Skin of body (tissue), 2 donors: ENCODE measurements around the gene EPB42. TPM values are rescaled to one million over a fixed set of nuclear protein-coding genes. Genes with fewer than 3 reads are reported as not detected.
"Not testable (repeated sequence)": the region's sequence is repeated elsewhere in the genome, so short reads cannot be mapped to it uniquely, and the experiment has no call there.

Experiments
- DNase-seq: peaks from one replicate; lab custom pipeline; 2025; lab: John Stamatoyannopoulos, UW
- total RNA-seq: library from RNA; depleted of rRNA; stranded (reverse); fragments of >200 nt; gene quantifications from one replicate; pipeline ENCODE4 v1.2.3, GENCODE V29; 2014

EPB42 gene
- total RNA-seq, 1 donor from 2014 or later = 10.4 TPM

GRCh38 chr15:43212951-43213350 lies 7.9 kb downstream of the EPB42 start:
- no peak for DNase-seq

GRCh38 chr15:43212299-43212698 lies 8.5 kb downstream of the EPB42 start:
- no peak for DNase-seq

DNA sequence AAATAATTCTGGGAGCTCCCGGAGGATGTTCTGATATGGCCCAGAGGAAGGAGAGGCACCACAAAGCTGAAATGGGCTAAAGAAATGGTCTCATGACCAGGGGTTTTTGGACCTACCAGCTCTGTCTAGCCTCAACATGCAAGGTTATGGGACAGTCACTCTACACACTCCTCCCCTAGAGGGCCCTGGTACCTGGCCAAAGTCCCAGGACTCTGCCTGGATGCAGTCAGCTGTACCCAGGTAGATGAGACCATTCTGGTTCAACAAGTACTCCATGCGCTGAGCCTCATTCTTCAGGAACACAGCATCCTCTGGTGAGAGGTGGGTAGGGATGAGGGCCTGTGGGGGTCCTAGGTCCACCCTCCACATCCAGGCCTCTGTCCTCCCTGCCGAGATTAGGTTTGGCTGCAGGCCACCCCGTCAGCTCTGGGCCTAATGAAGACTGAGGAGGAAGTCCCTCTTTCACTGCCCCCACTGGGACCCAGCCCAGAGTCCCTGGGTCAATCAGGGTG lies 9.5 kb downstream of the EPB42 start:
- DNase-seq = no peak

- no peak for DNase-seq
These were observed 10.0 kb downstream of the EPB42 start for GRCh38 chr15:43210807-43211206.

DNA sequence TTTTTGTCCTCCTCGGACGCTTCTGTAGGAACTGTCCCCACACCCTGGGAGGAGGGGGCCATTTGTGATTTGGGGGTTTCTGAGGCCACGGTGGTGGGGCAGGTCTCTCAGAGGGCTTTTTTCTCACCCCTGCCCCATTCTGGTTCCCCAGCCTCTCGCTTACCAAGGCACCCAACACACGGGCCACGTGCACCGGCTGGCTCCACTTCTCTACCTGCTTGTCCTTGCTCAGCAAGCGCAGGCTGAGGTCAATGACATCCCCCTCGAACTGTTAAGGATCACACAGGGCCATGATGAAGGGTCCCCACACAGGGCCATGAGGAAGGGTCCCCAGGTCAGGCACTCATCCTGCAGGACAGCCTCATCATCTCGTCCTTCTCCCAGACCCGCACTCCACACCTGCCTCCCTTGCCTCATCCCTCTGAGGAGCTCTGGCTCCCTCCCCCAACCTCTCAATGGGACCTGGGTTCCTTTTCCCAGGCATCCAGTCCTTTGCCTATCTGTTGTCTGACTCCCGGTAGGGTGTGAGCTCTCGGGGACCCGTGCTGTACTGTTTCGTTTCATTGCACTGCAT lies 10.6 kb downstream of the EPB42 start:
- no peak for DNase-seq

- DNase-seq = no peak
These were observed 11.6 kb downstream of the EPB42 start for GRCh38 chr15:43209059-43209824.

- no peak for DNase-seq
These were observed 12.5 kb downstream of the EPB42 start for GRCh38 chr15:43208052-43209002.

- DNase-seq = no peak
These were observed 13.8 kb downstream of the EPB42 start for GRCh38 chr15:43207024-43207423.

DNA sequence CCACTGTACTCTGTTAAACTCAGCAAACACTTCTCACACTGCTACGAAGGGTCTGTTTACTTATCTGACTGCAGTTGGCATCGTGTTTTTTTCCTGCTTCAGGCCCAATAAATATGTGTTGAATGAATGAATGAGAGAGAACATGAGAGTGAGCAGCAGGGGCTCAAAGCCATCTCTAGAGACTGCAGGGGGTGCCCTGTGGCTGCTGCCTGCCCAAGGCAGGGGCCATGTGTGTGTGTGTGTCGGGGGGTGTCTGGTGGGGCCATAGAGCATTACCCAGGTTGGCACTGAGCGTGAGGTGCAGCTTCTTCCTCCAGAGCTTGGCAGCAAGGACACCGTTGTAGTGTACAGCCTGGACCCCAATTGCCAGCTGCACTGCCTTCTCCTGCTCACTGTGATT lies 14.8 kb downstream of the EPB42 start:
- no peak for DNase-seq

DNA sequence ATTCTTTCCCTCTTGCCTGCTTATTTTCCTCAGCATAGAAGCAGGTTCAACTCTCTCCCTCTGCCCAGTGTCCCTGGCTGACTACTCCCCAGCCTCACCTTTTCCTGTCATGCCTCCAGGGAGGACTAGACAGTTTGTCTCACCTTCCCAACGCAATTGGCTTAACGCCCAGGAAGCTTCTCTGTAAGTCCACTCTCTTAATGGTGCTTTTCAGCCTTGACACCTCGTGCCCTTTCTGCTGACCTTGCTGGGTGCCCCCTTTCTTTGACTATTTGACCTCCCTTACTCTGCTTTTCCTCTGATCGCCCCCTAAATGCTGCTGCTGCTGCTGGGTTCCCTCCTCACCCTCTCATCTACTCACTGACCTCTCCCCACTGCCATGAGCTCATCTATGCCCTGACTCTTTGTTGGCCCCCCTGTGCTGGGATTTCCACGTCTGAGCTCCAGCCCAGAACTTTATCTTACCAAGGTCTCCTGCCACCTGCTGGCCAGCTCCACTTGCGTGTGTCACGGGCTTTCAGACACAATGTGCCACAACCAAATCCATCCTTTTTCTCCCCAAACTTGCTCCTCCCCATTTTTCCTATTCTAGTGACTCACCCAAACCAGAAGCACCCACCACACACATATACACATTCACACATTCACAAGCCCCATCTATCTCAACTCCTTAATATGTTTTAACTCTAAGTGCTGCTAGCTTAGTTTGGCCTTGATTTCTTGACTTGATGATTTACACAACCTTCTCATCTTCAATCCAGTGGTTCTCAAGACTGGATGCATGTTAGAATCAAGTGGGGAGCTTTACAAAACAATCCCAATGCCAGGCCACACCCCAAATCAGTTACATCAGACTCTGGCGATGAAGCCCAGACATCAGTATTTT lies 16.6 kb downstream of the EPB42 start:
- DNase-seq = no peak

DNA sequence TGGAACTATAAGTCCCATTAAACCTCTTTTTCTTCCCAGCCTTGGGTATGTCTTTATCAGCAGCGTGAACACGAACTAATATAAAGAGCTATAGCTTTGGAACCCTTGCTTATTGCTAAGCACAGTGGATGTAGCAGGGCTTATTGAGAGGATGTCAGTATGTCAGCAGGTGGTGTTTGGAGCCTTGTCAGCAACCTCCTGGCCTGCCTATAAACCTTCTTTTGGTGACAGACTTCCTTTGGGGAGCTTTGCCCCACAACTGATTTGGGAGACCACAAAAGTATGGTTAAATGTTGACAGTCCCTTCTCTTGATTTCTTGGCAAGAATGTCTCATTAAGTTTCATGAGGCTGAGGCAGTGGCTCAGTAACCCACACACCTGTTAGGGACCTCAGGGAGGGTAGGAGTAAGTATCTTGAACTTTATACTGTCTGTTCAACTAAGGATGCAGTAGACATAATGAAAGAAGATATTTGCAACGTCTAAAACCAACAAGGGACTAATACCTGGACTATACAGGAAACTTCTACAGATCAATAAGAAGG lies 20.8 kb downstream of the EPB42 start:
- DNase-seq = no peak

DNA sequence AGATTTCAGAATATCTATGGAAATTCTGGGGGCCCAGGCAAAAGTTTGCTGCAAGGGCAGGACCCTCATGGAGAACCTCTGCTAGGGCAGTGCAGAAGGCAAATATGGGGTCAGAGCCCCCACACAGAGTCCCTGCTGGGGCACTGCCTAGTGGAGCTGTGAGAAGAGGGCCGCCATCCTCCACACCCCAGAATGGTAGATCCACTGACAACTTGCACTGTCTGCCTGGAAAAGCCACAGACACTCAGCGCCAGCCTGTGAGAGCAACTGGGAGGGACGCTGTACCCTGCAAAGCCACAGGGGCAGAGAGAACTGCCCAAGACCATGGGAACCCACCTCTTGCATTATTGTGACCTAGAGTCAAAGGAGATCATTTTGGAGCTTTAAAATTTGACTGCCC lies 21.8 kb downstream of the EPB42 start:
- no peak for DNase-seq

DNA sequence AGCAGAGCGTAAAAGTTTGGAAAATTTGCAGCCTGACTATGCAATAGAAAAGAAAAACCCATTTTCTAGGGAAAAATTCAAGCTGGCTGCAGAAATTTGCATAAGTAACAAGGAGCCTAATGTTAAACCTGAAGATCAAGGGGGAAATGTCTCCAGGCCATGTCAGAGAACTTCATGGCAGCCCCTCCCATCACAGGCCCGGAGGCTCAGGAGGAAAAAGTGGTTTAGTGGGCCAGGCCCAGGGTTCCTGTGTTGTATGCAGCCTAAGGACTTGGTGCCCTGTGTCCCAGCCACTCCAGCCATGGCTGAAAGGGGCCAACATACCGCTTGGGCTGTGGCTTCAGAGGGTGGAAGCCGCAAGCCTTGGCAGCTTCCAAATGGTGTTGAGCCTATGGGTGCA lies 22.3 kb downstream of the EPB42 start:
- DNase-seq = not testable (repeated sequence)

- DNase-seq = not testable (repeated sequence)
These were observed 23.0 kb downstream of the EPB42 start for GRCh38 chr15:43197773-43198172.

DNA sequence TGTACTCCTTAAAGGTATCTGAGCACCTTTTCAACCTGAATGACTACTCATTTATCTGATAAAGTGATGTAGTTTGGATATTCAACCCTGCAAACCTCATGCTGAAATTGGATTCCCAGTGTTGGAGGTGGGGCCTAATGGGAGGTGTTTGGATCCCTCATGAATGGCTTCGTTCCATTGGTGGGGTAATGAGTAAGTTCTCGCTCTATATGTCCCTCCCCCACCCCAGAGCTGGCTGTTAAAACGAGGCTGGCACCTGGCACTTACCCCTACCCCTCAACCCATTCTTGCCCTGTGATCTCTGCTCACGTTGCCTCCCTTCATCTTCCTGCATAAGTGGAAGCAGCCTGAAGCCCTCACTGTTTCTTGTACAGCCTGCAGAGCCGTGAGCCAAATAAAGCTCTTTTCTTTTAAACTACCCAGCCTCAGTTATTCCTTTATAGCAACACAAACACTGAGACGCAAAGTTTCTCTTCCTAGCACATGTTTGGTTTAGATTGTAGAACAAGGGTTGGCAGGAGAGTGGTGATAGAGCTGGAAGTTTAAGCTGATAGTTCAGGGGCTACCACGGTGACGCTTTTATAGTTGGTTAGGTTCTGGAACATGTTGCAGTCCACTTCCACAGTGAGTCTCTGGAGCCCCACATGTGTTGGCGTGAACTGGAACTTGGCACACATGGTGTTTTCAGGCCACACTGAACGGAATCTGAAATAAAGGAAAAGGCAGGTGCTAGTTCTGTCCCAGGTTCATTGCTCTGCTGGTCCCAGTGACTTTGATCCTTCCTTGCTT lies 23.9 kb downstream of the EPB42 start:
- DNase-seq = no peak

- DNase-seq = no peak
These were observed 26.0 kb downstream of the EPB42 start for GRCh38 chr15:43194795-43195194.

DNA sequence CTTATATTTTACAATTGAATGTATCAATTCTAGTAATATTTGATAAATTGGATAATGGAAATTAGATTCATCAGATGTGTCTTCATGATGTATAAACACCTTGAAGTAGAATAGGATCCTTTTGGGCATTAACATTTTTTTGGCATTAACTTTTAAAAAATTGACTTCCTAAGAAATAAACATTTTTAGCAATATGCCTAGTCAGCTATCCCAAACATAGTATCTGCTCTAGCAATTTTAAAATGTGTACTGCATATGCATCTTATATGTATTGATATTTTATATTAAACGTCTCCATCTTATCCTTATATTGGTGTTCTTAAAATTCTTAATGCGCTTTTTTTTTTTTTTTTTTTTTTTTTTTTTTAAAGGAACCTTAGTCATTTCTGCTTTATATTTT lies 27.1 kb downstream of the EPB42 start:
- no peak for DNase-seq

GRCh38 chr15:43190178-43190577 lies 30.6 kb downstream of the EPB42 start:
- no peak for DNase-seq

DNA sequence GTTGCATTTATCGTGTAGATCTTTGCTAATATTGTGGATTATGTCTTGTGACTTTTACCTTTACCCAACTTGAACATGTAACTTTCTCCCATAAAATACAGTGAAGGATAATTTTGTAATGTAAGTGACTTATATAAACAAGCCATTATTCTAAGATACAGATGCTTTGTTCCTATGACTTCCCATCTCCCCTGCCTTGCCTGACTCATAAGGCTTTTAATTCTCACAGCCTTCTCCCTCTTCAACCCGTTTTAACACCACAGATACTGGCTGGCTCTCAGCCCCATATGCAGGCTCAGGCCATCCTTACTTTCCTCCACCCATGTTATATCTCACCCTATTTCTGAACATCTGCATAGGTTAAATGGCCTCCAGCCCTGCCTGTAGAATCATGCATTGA lies 31.5 kb downstream of the EPB42 start:
- no peak for DNase-seq
